Small intestine (tissue), 7 donors: ENCODE results near the gene TP53. TPM values are rescaled to one million over a fixed set of nuclear protein-coding genes. Genes with fewer than 3 reads are reported as not detected.

Experiments
- DNase-seq, 2 donors: peaks; one replicate each; pipeline versions ENCODE4 v3.0.0 to v3.0.0-alpha.2; 2013
- FAIRE-seq: peaks from 2 replicates; lab custom pipeline; 2012; peaks lifted over from hg19 to GRCh38; lab: Jason Lieb, UNC
- H3K27ac ChIP-seq, 3 donors: one replicate each; pipeline ENCODE4 v1.5.1; 2013; ENCODE audit warnings: low read length in 2 of 3, mild to moderate bottlenecking in 2 of 3, control low read depth in 1 of 3, inconsistent platforms in 1 of 3, low read depth in 1 of 3, moderate library complexity in 1 of 3
- H3K27me3 ChIP-seq, 3 donors: one replicate each; pipeline ENCODE4 v1.6.1; 2013; ENCODE audit warnings: low read length in 3 of 3, inconsistent platforms in 1 of 3; ENCODE audit not compliant: control insufficient read depth in 3 of 3, insufficient read depth in 3 of 3
- H3K36me3 ChIP-seq, 3 donors: one replicate each; pipeline ENCODE4 v1.6.1; 2013; ENCODE audit warnings: low read length in 3 of 3, inconsistent platforms in 1 of 3, low read depth in 1 of 3, mild to moderate bottlenecking in 1 of 3, moderate library complexity in 1 of 3; ENCODE audit not compliant: control insufficient read depth in 3 of 3, insufficient read depth in 2 of 3
- H3K4me1 ChIP-seq, 3 donors: one replicate each; pipeline ENCODE4 v1.6.1; 2013; ENCODE audit warnings: low read length in 2 of 3, inconsistent platforms in 1 of 3, low read depth in 1 of 3, mild to moderate bottlenecking in 1 of 3, moderate library complexity in 1 of 3; ENCODE audit not compliant: control insufficient read depth in 3 of 3, insufficient read depth in 2 of 3
- H3K4me3 ChIP-seq, 3 donors: one replicate each; pipeline ENCODE4 v1.5.1; 2013; ENCODE audit warnings: low read length in 3 of 3, control low read depth in 1 of 3, inconsistent platforms in 1 of 3, low read depth in 1 of 3, mild to moderate bottlenecking in 1 of 3, moderate library complexity in 1 of 3
- H3K9me3 ChIP-seq, 2 donors: one replicate each; pipeline ENCODE4 v1.6.1; 2013; ENCODE audit warnings: low read depth in 1 of 2, low read length in 1 of 2; ENCODE audit not compliant: control insufficient read depth in 2 of 2, insufficient read depth in 1 of 2
- WGBS, 3 donors: extraction: QIAGEN DNeasy Blood & Tissue Kit; methylation state at CpG; one replicate each; pipeline ENCODE4 v1.1.7; 2013; 5-methylcytosine and 5-hydroxymethylcytosine counted together
- polyA plus RNA-seq, 4 donors: library from polyadenylated mRNA; stranded (reverse) in 3 of 4; unstranded in 1 of 4; fragments of 200-250 nt in 3 of 4; fragments of 120-200 nt in 1 of 4; gene quantifications; one replicate each; pipeline versions ENCODE4 v1.2.1 to v1.2.3, GENCODE V29; 2013
- donor health status: healthy with polysubstance abuse.
- donor health status: control.
- donor health status: control.
- donor health status: Bipolar disorder and iron deficiency.
- donor health status: healthy.

Gene TP53
- polyA plus RNA-seq, 4 donors, result 8.7 to 51.8 (median 26.3) TPM

DNA sequence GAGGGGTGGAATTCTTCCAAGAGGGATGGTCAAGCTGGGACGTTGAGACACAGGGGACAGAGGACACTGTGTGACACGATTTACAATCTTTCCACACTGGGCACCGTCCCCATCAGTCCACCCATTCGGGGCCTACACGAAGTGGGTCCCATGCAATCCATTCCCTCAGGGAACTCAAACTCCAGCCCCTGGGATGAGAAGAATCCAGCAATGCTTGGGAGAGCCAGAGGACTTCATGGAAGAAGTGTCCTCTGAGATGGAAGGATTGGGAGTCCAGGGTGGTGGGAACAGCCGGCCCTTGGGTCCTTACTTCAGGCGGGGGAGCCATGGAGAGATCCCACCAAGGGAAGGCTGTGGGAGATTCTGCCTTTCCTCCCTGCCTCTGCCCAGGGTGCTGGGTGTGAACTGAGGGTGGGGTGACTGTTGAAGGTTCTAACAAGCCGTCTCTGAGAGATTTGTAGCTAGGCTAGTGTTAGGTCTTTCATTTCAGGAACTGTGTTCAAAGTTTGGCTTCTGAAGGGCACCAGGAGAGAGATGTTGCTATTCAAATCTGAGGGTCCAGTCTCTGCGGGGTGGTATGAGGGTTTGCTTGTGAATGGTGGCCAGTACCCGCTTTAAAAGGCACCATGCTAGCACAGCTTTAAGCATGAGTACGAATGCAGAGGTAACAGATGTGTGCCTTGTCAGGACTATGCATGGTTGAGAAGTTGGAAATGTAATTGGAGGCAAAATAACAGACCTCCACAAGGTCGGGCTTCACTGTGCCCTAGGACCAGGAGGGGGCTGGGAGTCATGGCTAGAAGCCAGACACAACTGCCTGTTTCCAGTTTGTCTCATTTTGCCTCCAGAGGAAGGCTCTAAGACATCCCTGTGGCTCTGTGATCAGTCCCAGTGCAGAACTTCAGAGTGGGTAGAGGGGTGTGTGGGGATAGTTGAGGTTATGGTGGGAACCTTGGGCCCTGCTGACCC lies 34.6 kb downstream of the TP53 start:
- no peaks in the 10 kb centered on the region for H3K9me3 ChIP-seq
- H3K27me3 ChIP-seq, result peaks cover 0 to 52% (median 7%) of the 10 kb centered on the region in 3 donors
- peak overlapping the region in 1 of 3 donors; percentile 41 for H3K4me3 ChIP-seq
- peaks cover 0 to 6% (median 0%) of the 10 kb centered on the region in 3 donors for H3K36me3 ChIP-seq
- DNase-seq (no peak), FAIRE-seq (no peak)
- WGBS, 3 donors, result 58 to 66% (median 64%) methylated on average over 9 to 12 of the region's 12 CpGs
- H3K27ac ChIP-seq, result no peak overlapping the region
- peaks cover 0 to 19% (median 0%) of the 10 kb centered on the region in 3 donors for H3K4me1 ChIP-seq

DNA sequence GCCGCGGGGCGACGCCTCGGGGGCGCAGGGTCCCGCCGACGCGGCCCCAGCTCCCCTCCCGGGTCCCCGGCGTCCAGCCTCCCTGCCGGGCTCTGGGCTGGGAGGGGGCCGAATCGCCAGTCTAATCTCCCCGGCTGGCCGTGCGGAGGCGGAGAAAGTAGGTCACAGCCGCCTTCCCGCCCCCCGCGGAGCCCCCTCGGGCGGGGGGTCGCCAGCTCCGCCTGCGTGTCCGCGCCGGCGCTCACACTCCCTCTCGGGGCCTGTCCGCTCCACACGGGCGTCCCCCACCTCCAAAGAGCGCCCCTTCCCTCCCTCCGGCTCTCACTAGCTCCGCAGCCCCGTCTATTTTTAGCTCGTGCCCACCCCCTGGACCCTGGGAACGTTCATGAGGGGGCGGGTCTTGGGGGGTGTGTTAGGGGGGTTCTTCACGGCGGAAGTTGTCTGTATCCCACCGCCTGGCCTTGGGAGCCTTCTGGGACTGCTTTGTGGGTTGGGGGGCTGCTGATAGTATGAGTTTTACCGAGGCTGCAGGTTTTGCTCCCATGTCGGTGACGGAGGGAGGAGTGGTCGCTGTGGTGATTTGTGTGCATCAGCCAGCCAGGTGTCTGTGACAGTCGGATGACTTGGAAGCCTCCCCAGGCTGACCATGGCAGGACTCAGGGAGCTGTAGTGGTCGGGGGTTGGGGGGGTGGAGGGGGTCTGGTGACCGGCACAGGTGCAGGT lies 35.5 kb downstream of the TP53 start:
- Histone ChIP-seq H3K4me3 (peak overlapping the region in 2 of 3 donors; percentile 38 to 41), H3K27ac (no peak overlapping the region), H3K27me3 (peaks cover 0 to 46% (median 7%) of the 10 kb centered on the region in 3 donors), H3K4me1 (peaks cover 0 to 14% (median 0%) of the 10 kb centered on the region in 3 donors), H3K36me3 (peaks cover 0 to 6% (median 0%) of the 10 kb centered on the region in 3 donors), H3K9me3 (no peaks in the 10 kb centered on the region)
- peak in 1 of 2 donors; percentile 38 for DNase-seq
- WGBS, 3 donors, result 4 to 8% (median 6%) methylated on average over 32 to 54 of the region's 54 CpGs
- no peak for FAIRE-seq

DNA sequence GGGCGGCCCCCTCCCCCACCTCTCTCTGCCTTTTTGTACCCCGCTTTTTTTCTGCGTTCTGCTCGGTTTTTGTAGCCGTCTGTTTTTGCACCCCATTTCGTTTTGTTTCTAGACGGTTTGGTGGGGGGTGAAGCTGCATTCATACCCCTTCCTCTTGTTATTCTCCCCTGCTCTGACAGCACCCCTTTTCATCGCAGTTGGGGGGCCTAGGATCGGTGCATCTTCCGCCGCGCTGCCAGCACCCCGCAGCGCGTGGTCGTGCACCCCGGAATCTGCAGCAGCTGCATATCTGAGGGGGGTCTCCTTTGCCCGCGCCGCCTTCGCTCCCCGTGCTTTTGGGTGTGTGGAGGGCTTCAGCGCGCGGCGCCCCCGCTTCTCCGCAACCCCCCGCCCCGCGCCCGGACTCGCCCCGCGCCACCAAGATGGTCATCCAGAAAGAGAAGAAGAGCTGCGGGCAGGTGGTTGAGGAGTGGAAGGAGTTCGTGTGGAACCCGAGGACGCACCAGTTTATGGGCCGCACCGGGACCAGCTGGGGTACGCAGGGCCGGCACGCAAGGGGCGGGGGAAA lies 36.1 kb downstream of the TP53 start:
- peaks cover 0 to 14% (median 0%) of the 10 kb centered on the region in 3 donors for H3K4me1 ChIP-seq
- FAIRE-seq, result no peak
- no peaks in the 10 kb centered on the region for H3K9me3 ChIP-seq
- H3K36me3 ChIP-seq, result peaks cover 0 to 6% (median 0%) of the 10 kb centered on the region in 3 donors
- H3K27me3 ChIP-seq, result peaks cover 0 to 46% (median 7%) of the 10 kb centered on the region in 3 donors
- no peak overlapping the region for H3K27ac ChIP-seq
- H3K4me3 ChIP-seq, result peak overlapping the region; percentile 16 to 41 (median 38)
- 1 to 2% (median 1%) methylated on average over 34 to 45 of the region's 45 CpGs for WGBS, 3 donors
- peak in 1 of 2 donors; percentile 14 for DNase-seq

DNA sequence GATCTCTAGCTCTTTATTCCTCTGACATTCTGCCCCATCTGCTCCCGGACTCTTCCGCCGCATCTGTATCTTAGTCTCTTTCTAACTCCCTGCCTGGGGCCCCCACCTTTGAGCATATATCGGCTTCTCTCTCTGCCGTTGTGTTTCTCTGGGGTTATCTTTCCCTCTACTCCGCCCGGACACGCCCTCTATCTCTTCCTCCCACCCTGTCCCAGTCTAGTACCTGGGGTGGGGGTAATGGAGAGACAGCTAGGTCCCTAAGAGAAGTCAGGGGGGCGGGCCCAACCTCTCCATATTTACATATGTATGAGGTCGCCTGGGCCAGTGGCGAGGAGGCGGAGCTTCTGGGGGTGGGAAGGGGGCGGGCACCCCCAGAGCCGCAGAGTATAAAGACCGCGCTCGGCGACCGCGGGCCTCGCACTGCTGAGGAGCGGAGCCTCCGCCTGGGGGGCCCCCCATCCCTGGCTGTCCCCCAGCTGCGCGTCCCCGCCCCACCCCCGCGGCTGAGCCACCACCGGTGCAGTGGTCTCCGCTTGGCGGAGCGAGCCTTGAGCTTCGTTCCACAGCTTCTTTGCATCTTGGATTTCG lies 36.7 kb downstream of the TP53 start, which contains the start of gene ATP1B2:
Gene ATP1B2 (plus strand): TSS at position 418 of the 588 bp plus-strand sequence. CDS start 593 bp downstream, outside the sequence.
- H3K9me3 ChIP-seq, result no peaks in the 10 kb centered on the region
- peak within 1 kb of the TSS in 1 of 3 donors; percentile 23 for H3K27ac ChIP-seq
- FAIRE-seq (no peak), DNase-seq (peak; percentile 60 to 87)
- H3K36me3 ChIP-seq, result peaks cover 0 to 6% (median 0%) of the 10 kb centered on the region in 3 donors
- H3K4me1 ChIP-seq, result peaks cover 0 to 14% (median 0%) of the 10 kb centered on the region in 3 donors
- WGBS, 3 donors, result 0 to 1% (median 1%) methylated on average over 22 to 34 of the region's 34 CpGs
- peaks cover 0 to 46% (median 7%) of the 10 kb centered on the region in 3 donors for H3K27me3 ChIP-seq
- peak within 1 kb of the TSS; percentile 16 to 41 (median 38) for H3K4me3 ChIP-seq

DNA sequence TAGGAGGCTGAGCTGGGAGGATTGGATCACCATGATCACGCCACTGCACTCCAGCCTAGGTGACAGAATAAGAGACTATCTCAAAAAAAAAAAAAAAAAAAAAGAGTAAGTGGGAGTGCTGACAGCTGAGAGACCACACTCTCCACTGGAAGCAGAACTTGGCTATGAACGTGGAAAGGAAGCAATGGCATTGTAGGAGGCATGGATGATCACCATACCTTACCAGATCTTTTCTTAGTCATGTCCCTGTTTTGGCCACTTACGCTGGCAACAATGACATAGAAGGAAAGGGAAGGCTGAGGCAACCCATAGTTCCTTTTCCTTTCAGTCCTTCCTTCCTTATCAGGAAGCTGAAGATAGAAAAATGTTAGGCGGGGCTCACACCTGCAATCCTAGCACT lies 40.3 kb downstream of the TP53 start:
- DNase-seq, result no peak
- no peak overlapping the region for H3K27ac ChIP-seq
- peaks cover 0 to 14% (median 0%) of the 10 kb centered on the region in 3 donors for H3K4me1 ChIP-seq
- 71 to 79% (median 76%) methylated on average over 4 of the region's 4 CpGs for WGBS, 3 donors
- H3K9me3 ChIP-seq, result no peaks in the 10 kb centered on the region
- no peak overlapping the region for H3K4me3 ChIP-seq
- no peaks in the 10 kb centered on the region for H3K36me3 ChIP-seq
- peaks cover 0 to 23% (median 2%) of the 10 kb centered on the region in 3 donors for H3K27me3 ChIP-seq
- no peak for FAIRE-seq

DNA sequence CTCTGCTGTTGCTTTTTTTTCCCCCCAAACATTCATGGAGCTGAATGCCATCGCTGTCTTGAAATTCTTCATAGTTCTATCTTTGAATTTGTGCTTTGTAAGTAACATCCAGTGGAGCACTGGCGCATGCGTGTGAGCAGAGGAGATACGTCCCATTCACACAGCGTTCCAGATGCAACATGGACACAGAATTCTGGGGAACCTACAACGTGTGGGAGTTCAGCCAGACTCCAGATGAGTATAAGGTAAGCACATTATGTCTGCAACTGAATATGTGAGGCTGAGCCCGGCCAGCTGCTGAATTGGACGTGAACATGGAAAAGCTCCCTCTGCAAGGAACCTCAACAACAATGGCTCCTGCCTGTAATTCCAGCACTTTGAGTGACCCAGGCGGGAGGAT lies 40.8 kb downstream of the TP53 start:
- FAIRE-seq (no peak), DNase-seq (no peak)
- Histone ChIP-seq H3K4me3 (no peak overlapping the region), H3K27ac (no peak overlapping the region), H3K4me1 (peaks cover 0 to 14% (median 0%) of the 10 kb centered on the region in 3 donors), H3K27me3 (peaks cover 0 to 18% (median 2%) of the 10 kb centered on the region in 3 donors), H3K36me3 (no peaks in the 10 kb centered on the region), H3K9me3 (no peaks in the 10 kb centered on the region)
- WGBS, 3 donors, result 80 to 86% (median 80%) methylated on average over 9 of the region's 9 CpGs

DNA sequence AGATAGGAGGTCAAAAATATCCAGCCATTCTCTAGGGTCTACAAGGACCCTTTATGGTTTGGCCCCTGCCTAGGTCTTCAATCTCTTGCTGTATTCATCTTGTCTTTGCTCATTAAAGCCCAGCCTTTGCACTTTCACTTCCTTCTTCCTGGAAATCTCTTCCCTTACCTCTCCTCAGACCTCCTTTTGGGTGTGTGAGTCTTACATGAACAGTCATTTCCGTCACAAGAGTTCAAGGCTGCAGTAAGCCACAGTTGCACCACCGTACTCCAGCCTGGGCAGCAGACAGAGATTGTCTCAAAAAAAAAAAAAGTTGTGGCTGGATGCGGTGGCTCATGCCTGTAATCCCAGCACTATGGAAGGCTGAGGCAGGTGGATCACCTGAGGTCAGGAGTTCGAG lies 42.5 kb downstream of the TP53 start:
- Histone ChIP-seq H3K27ac (no peak overlapping the region), H3K36me3 (no peaks in the 10 kb centered on the region), H3K4me3 (no peak overlapping the region), H3K4me1 (peaks cover 0 to under 1% (median 0%) of the 10 kb centered on the region in 3 donors), H3K9me3 (no peaks in the 10 kb centered on the region), H3K27me3 (peaks cover 0 to 3% (median 0%) of the 10 kb centered on the region in 3 donors)
- no peak for DNase-seq
- WGBS, 3 donors, result 71 to 77% (median 77%) methylated on average over 4 of the region's 4 CpGs
- no peak for FAIRE-seq
